Measurements from ENCODE around the gene CRMP1.

- TF ChIP-seq CTCF (IDR thresholded peaks at IDR 0.05; ENCODE audit: borderline replicate concordance, extremely low read depth, low read length, poor library complexity, severe bottlenecking) (no peak), EZH2 (IDR thresholded peaks at IDR 0.05; ENCODE audit: borderline replicate concordance, low read depth, low read length, severe bottlenecking) (no peak)
These were observed 7.2 kb downstream of the CRMP1 start for GRCh38 chr4:5885733-5886132.
